Transverse colon (tissue), 4 donors: ENCODE results near the gene TRMT44.

Experiments used
- EP300 ChIP-seq: sonication (generic); formaldehyde crosslinking; IDR thresholded peaks from one replicate; pipeline ENCODE4 v1.6.1; 2017; ENCODE audit warnings: antibody characterized with exemption, low read depth
- POLR2A ChIP-seq: fragments of 450-650 bp; IDR thresholded peaks from one replicate; pipeline ENCODE4 v1.6.1; 2016; ENCODE audit warnings: antibody characterized with exemption, mild to moderate bottlenecking, moderate library complexity
- POLR2AphosphoS5 ChIP-seq, 3 donors: sonication (generic); formaldehyde crosslinking; IDR thresholded peaks; one replicate each; pipeline ENCODE4 v1.6.1; 2016; ENCODE audit warnings: antibody characterized with exemption in 3 of 3
- TF ChIP-seq, protein P1 (sequence below), 5 experiments: fragments of 200-600 bp in 3 of 5; fragments of 450-650 bp in 2 of 5; sonication (generic) in 3 of 5; IDR thresholded peaks; 1 replicate in 2 of 5; 2 replicates in 3 of 5; pipeline ENCODE4 v1.5.1; 2016 to 2017; ENCODE audit warnings: antibody characterized with exemption in 5 of 5, inconsistent platforms in 3 of 5, mild to moderate bottlenecking in 2 of 5, moderate library complexity in 1 of 5

DNA sequence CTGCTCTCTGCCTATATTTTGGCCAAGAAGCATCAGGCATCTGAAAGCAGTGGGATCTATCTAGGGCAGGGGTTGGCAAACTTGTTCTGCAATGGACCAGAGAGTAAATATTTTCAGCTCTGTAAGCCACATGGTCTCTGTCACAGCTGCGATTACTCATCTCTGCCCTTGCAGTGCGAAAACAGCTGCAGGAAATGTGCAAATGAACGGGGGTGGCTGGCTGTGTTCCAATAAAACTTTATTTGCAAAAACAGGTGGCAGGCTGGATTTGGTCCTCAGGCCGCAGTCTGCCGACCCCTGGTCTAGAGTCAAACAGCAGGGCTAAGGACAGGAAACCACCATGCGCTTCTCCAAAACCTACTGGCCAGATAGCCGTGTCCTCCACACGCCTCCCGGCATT, 48.6 kb upstream of the TRMT44 start:
- TF ChIP-seq, protein P1, sequence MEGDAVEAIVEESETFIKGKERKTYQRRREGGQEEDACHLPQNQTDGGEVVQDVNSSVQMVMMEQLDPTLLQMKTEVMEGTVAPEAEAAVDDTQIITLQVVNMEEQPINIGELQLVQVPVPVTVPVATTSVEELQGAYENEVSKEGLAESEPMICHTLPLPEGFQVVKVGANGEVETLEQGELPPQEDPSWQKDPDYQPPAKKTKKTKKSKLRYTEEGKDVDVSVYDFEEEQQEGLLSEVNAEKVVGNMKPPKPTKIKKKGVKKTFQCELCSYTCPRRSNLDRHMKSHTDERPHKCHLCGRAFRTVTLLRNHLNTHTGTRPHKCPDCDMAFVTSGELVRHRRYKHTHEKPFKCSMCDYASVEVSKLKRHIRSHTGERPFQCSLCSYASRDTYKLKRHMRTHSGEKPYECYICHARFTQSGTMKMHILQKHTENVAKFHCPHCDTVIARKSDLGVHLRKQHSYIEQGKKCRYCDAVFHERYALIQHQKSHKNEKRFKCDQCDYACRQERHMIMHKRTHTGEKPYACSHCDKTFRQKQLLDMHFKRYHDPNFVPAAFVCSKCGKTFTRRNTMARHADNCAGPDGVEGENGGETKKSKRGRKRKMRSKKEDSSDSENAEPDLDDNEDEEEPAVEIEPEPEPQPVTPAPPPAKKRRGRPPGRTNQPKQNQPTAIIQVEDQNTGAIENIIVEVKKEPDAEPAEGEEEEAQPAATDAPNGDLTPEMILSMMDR (IDR thresholded peaks at IDR 0.05), result no peak
- TF ChIP-seq EP300 (no peak), POLR2AphosphoS5 (IDR thresholded peaks at IDR 0.05) (peak; percentile 62 to 85 (median 84)), POLR2A (no peak)
